ENCODE results near the gene TXNDC11.

The TXNDC11 gene

DNA sequence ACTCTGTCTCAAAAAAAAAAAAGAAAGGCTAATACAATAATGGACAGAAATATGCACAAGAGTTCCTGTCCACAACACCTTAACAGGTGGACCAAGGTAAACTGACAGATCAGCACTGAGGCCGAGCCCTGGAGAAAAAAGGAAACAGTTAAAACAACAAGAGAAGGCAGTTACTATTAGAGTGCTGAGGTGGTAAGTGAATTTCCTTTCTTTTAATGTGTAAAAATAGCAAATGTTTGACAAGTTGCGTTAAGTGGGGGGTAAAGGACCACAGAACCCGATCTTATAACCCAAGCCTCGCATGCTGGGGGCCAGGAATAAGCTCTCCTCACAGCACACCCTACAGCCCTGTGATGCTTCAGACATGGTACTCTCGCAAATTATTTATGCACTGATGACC, 24.8 kb downstream of the TXNDC11 start:
- no peak for DNase-seq

DNA sequence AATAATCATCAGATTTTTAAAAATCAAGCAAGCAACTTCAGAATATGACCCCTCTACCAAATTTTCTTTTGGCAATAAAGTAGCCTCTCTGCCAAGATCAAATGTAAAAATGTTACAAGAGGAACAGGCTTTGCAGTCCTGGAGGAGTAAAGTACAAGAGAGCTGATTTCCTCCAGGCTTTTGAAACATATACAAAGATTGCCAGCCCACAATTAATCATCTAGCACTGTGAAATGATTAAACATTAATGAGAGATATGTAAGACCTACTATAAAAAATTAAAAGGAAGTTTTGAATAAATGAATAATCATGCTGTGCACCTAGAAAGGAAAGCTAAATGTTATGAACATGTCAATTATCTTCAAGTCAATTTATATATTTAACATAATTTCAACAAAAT, 26.3 kb downstream of the TXNDC11 start:
- no peak for DNase-seq

DNA sequence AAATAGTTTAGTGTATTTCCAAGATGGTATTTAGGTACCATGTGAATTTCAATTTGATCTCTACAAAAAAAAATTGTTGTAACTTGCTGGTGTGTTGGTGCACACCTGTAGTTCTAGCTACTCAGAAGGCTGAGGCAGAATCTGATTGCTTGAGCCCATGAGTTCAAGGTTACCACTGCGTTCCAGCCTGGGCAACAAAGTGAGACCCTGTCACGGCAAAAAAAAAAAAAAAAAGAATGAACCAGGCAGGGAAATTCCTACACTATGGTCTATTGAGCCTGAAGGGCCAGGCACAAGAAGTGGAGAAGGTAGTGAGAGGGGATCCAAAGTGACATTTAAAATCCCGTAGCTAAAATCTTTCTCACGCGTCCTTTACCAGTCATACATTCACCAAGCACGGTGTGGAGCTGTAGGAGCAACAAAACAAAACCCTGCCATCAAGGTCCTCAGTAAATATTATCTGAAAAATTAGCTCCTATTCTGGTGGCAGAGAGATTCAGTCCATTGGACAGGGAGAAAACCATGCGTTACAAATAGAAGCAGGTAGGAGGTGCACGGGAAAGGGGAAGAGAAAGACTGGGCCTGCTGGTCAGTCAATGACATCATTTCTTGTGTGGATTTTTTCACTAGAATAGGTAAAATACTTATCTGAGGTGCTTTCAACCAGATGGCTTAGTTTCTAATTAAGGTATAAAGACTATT, 27.3 kb downstream of the TXNDC11 start:
- DNase-seq = no peak

DNA sequence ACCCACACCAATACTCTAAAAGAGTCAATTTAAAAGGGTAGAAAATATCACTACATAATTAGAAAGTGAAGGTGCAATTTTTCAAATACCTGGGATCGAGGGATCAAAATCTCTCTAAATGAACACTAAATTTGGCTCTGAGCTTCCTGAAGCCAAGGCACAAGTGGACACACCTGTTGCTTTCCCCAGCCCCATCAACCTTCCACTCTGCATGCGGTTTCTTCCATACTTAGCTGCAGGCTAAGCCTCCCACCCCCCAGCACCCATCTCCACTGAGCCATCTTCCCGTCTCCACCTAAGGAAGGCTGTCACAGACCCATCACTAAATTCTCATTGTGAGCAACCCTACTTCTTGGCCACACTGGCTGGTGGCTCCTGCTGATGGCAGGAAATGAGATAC, 30.5 kb downstream of the TXNDC11 start:
- DNase-seq = no peak

DNA sequence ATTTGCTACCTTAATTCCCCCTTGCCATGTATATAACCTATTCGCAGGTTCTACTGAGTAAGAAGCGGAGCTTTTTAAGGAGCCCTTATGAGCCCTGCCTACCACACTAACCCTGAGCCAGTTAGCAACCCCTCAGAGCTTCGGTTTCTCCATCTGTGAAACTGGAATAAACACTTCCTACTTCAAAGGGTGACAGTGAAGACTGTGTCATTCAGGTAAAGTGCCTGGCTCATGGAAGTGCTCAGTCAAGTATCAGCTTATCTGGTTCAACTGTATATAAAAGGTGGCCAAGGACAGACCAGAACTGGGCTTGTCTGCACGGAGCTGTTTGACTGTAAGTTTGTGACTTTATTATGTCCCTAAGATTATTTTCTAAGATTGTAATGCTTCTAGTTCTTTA, 31.0 kb downstream of the TXNDC11 start:
- DNase-seq = no peak

DNA sequence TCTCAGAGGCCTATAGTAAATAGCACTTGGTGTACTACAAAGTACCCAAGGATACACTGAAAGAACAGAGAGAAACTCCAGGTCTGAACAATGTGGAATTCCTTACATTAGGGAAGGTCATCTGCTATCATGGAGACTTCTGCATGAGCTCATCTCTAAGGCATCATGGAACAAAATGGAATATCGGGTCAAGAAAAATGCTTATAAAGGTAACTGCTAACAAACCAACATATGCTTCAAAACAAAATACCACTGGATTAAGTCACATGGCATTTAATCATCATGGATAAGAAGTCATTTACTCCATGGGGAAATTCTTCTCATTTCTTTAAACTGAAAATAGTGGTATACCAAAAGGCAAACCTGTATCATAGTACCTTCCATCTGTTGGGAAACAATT, 34.2 kb downstream of the TXNDC11 start:
- no peak for DNase-seq

DNA sequence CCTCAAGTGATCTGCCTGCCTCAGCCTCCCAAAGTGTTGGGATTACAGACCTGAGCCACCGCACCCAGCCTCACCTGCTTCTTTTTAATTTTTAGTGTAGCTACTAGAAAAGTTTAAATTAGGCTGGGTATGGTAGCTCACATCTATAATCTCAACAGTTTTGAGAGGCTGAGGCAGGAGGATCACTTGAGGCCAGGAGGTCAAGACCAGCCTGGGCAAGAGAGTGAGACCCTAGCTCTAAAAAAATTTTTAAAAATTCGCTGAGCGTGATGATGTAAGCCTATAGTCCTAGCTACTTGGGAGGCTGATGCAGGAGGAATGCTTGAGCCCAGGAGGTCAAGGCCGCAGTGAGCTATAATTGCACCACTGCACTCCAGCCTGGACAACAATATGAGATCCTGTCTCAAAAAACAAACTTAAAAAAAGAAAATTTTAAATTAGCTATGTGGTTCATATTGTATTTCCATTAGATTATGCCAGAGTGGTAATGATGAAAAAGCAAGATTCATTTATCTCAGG, 34.9 kb downstream of the TXNDC11 start:
- DNase-seq = no peak

DNA sequence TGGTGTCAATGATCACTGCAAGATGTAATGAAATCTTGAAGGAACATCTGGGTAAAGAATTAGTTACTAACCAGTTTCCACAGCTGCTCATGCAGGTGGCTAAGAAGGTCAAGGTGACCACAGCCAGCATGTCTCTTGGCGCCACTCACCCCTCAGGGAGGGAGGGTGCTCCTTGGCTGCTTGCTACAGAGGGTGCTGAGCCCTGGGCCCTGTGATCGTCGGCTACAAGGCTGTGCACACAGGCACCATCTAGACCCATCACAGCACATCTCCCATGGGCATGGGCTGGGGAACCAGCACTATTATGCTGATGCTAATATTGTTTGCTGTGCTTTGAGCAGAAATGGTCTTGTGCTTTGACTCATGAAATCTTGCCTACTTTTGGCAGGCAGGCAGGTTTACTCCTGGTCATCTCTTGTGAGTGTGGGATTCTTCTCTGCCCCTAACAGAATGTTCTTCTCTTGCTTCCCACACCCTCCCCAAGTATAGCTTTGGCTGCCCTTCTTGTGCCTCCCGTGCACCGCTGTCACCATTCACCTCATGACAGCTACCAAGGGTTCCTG, 36.4 kb downstream of the TXNDC11 start:
- DNase-seq = no peak

DNA sequence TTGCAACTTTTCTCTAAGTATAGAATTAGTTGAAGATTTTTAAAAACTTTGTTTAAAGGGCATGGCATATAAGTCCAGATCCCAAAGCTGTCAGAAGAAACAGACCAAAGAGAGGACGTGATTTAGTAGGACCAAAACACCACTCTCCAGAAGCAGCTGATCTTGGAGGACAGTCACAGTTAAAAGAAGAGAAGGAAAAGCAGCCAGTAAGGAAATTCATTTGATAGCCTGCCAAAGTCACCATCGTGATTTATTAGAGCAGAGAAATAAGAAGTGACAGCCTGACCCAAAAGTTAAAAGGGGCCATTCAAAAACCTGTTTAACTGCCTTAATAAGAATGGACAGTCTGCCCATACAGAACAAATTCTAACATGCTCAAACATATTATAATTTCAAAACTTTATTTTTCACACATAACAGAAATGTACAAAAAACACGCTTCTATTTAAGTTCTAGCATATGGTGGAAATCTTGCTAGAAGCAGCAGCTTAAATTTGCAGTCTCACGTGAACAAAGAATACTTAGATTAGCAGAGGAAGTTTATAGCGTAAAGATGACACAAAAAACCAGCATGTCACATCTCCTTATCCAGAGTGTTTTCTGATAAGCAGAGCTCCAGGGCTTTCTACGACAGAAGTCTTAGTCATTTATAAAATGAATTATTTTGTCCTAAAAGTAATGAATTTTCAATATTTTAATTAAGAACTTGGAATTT, 37.2 kb downstream of the TXNDC11 start:
- DNase-seq = no peak

DNA sequence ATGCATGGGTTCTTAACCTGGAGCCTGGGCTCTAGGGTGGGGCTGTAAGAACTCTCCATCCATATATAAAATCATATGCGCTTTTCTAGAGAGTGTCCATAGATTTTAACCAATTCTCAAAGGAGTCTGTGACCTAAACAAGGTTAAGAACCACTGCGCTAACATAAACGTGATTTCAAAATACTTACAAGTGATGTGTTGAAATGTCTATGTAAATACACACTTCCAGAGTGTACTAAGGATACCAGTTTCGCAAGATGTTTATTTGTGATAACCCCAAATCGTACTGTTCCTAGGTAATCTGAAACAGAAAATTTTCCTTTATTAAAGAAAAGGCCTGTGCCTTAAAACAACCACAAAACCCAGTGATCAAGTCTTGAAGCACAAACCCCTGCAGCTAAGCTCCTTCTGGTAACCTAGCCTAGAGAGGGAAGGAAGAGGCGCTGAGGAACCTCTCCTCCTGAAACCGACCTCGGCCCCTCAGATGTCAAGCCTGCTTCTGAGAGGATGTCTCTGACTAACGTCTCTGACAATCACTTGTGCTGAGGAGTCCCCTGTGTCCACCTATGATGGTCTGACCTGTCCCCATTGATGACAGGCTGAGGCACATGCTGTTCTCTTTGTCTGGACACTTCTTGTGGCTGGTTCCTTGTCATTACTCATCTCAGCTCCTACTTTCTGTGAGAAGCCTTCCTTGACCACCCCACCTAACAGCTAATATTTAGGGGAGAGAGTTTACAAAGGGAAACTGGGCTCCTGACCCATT, 42.2 kb downstream of the TXNDC11 start:
- DNase-seq = no peak

DNA sequence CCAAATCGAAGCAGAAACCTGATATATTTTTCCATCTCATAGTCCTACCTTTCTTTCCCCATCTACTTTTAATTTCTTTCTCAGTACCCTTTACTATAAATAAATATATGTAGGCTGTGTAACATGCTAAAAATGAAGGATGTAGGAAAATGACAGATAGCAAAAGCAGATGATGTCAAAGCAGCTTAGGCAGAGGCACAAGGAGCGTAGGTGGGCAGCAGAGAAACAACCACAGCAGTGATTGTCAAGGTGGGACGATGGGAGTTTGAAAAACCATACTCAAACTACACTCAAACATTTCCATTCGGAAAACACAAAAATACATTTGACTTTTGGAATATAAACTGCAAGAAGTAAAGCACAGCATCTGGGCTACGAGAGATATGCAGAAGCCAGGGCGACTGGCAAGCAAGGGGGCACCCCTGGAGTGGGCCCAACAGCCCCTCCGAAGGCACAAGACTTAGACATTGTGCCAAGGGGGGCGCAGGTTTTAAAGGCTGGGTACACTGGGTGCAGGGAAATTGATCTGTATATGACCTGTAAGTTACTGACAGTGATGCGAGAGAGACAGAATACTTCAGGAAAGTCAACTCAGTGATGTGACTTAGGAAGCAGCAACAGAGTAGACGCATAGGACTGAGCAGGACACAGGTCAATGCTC, 43.3 kb downstream of the TXNDC11 start:
- no peak for DNase-seq

DNA sequence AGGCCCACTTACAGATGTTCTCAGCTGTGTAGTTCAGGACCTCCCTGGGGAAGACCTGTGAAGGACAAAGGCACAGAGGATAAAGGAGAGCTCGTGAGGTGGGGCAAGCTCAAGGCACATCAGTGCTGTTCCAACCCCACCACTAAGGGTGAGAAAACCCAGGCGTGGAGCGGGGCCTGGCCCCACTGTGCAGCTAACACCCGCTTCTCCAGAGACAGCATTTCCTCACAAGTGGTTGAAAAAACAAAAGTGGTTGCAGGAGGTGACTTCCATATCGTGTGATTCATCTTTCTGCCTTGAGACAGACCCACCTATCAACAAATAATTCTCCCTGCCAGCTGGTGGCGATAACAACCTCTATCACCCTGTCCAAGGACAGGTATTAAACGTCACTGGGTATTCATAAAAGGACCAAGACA, 44.4 kb downstream of the TXNDC11 start:
- peak; percentile 12 for DNase-seq

DNA sequence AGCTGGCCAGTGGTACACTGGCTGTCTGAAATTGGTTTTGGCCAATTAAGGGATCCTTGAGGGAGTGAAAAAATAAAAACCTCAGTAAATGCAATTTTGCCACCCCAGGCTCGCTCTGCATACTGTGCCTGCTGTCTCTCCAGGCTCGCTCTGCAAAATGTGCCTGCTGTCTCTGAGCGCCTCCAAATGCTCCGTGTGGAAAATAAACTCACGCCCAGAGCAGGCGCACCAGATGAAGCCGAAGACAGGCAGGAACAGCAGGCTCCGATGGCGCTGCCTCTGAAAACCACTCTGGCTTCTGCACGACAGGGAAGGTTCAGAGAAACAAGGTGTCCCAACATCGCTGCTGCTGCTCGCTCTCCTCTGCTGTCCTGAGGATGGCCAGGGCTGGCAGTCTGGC, 45.3 kb downstream of the TXNDC11 start:
- no peak for DNase-seq

DNA sequence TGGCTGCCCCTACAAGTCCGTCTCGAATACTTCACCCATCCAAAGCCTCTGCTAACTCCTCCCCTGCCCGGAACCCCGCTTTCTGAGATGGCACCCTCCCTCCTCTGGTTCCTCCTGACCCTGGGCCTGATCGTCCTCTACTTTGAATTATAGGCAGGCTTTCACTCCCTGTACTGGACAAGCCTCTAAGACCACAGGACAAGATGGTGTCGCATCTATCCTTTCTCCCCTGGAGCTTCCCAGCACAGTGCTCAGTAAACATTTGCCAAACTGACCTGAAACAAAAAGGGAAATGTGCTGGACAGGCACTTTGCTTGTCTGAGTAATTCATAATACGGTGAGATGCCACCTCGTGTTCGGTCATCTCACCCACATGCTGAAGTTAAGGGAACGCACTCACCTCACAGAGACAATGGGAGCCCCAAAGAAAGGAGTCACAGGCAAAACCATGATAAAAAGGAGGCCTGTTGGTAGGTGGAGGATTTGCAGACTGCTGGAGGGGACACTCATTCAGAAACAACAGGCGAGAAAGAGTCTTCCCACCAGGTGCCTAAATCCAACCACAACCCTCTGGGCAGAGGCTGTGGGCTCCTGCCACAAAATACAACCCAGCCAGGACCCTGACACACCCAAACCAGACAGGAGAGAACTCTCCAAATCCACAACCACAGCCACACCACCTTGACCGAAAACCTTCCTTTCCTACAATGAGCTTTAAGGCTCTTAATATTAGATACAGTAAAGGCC, 46.2 kb downstream of the TXNDC11 start:
- no peak for DNase-seq

DNA sequence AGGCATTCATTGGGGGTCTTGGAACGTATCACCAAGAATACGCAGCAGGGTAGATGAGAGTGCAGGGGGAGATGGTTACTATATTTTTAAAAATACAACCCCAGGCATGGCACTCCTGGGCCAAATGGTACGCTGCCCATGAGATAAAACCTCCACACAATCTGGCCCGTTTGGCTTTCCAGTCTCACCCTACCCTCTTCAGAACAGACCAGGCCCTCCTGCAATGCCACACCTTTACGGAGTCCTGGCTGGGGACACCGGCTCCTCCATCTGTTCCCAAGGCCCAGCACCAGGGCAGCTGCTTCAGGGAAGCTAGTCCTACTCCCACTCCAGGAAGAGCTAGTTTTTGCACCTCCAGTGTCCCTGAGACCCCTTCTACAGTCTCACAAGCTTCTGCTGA, 50.0 kb downstream of the TXNDC11 start:
- DNase-seq = no peak

DNA sequence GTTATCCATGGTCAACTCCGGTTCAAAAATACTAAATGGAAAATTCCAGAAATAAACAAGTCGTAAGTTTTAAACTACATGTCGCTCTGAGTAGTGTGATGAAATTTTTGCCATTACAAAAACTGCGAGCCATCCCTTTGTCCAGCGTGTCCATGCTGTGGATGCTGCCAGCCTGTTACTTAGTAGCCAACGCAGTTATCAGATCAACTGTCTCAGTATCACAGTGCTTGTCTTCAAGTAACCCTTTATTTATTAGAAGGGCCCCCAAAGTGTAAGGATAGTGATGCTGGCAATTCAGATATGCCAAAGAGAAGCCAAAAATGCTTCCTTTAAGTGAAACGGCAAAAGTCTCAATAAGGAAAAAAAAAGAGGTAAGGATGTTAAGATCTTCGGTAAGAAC, 50.5 kb downstream of the TXNDC11 start:
- no peak for DNase-seq

DNA sequence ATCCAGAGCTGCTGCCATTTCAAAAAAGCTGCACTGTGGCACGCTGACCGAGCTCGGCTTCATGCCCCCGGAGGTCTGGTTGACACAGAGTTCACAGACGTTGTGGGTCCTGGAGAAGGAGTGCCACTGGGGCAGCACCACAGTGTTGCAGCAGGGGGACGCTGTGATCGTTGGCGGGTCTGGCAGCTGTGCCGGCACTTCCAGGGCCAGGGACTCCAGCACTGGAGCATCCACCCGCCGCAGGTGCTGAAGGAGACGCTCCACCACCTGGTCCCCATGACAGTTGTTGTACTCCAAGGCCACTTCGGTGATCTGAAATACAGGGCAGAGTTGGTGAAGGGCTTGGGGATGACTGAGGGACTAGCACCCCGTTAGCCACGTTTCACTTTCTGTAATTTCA, 50.9 kb downstream of the TXNDC11 start:
- no peak for DNase-seq

DNA sequence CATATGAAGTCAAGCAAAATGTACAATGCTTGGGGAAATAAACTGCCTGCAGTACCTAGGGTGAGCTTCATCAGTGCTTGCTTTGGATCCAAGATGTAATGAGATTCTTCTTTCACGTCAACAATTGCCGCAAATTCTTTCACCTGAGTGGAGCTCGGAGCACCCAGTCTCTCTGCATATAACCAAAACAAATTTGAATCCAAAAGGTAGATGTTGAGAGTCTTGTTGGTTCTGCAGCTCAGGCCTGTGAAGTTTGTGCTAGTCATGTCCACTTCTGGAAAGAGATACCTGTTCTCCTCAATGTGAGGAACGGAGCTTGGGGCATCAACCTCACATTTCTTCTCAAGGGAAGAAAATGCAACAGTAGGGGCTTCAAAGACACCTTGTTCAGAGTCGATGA, 51.4 kb downstream of the TXNDC11 start:
- no peak for DNase-seq

DNA sequence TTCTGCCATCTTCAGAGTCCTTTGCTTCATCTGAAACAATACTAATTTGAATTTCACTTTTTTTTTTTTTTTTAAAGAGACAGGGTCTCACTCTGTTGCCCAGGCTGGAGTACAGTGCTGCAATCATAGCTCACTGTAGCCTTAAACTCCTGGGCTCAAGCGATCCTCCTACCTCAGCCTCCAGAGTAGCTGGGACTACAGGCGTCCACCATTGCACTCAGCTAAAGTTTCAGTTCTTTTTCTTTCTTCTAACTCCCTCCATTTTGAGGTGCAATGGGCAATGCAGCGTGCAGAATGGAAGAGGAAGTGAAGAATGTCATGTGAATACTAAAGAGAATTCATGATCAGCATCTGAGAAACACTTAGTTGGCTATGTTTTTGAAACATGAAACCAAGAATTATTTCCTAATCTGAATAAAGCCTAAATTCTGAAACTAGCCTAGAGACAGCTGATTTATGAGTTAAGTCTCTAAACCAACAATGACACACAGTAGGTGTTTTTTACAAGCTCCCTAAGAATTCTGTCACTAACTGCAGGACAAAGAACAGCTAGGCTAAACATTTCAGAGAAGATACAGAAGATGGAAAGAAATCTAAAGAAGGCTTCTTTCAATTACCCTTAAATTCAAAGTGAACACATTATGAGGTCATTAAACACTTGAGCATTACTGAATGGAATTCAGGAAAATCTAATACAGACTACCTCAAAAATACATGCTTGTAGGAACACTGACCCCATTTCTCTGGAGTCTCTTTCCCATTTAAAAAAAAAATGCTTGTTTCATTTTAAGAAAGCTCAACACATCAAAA, 53.4 kb downstream of the TXNDC11 start:
- no peak for DNase-seq

DNA sequence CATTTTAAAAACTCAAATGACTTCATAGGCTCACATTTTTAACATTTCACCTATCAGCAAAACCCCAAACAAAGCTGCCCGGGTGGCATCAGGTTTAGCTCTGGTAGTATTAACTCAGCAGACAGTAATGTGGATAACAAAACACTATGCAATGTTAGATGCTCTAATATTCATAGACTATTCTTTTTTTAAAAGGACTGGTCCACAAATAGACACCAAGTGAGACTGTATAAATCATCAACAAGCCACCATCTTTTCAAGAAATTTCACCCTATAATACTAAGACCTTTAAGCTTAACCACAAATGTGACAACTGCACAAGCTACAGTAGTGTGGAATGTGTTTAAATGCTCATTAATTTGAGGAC, 54.2 kb downstream of the TXNDC11 start:
- DNase-seq = no peak
